ENCODE measurements around the gene PCDH9.

The PCDH9 gene

DNA sequence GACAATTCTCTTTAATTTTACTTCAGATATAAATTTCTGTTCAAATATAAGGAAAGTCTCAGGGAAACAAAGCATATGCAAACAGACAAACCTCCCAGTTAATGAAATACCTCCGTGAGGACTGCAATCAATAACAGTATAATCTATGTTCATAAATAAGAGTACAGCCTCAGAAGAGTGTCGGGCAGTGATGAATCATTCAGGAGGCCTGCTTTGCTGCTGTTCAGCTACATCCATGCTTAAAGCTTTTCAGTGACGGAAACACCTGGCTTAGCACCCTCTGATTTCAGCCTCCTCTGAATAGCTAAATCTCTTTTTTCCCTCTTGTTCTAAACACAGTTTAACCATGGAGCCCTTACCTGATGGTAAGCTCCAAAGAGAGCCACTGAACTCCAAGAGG lies 69.0 kb downstream of the PCDH9 start:
- no peak for DNase-seq (ENCODE audit: low spot score)

DNA sequence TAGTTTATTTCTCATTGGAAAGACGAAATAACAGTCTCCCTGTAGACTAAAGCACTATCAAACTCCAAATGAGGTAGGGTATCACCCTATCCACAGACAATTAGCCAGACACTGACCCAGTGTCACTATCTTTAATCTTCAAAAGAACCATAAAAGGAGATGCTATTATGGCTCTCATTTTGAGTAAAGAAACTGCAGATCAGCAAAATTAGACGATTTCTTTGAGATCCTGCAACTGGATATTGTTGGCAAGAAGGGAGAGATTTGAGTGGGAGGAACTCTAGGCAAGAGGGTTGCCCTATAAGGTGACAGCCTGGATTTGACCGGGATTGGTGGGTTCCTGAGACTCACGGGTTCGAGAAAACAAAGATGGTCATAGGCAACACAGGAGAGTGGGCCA lies 71.2 kb downstream of the PCDH9 start:
- no peak for DNase-seq (ENCODE audit: low spot score)

DNA sequence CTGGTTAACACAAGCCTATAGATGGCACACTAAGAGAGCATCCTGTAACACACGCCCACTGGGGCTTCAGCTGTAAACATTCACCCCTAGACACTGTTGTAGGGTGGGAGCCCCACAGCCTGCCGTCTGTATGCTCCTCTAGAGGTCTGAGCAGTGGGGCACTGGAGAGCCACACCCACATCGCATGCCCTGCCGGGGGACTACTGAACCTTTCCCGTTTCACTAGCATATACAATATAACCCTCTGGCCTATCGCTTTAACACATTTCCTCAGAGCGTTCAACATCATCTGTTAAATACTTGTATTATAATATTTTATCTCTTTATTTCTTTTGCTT lies 73.4 kb downstream of the PCDH9 start:
- DNase-seq (ENCODE audit: low spot score), result no peak

DNA sequence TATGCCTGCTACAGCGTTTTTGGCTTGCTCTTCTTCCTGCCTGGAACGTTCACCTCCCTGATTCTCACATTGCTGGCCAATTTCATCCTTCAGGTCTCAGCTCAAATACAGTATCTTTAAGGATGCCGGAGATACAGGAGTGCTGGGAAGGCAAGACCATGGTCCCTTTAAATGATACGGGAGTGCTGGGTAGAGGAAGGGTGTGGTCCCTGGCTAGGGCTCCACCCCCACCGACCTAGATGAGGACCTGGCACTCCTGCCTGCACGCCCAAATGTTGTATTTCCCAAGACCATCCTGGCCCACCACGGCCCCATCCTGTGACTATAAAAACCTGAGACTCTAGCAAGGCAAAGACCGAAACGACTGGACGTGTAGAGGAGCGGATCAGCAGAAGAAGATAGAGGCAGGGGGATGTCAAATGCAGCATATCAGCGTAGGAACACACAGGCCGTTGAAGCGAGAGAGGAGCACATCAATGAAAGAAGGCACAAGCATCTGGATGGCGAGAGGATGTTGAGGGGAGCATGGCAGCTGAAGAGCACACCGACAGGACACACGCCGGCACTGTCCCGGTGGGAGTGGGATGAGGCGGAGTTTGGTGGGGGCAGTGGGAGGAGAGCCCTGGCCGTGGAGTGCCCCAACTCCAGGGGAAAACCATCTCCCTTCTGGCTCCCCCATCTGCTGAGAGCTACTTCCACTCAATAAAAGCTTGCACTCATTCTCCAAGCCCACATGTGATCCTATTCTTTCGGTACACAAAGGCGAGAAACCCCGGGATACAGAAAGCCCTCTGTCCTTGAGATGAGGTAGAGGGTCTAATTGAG lies 74.0 kb downstream of the PCDH9 start:
- DNase-seq (ENCODE audit: low spot score), result no peak

DNA sequence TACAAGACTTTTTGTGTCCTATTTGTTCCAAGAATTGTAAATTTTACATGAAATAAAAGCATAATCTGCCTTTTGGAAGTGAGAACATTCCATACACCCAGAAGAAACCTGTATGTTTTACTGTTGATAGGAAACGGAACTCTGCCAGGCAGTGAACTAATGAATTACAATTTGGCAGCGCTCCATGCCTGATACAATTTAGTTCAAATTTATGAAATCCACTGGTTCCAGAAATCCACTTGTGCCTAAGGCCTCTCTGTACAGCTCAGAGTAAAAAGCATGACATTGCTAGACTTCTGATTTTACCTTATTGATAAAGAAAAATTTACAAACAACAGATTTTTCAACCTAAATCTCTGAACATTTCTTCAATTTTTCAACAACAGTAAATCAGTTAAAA lies 78.1 kb downstream of the PCDH9 start:
- DNase-seq (ENCODE audit: low spot score), result no peak

DNA sequence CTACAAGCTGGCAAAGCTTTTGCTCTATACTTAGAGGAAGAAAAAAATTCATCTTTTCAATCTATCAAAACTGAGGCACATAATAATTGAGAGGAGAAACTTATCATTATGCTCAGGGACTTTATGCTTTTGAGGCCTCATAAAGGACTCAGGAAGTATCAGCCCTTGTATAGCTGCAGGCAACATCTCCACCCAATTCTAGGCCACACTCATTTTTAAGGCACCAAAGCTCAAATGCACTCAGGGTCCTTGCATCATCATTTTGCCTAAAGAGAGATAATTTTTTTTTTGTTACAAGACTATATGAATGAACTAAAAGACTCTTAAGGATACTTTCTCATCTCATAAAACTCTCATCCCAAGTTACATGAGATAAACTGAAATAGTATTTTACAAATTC lies 78.5 kb downstream of the PCDH9 start:
- no peak for DNase-seq (ENCODE audit: low spot score)

DNA sequence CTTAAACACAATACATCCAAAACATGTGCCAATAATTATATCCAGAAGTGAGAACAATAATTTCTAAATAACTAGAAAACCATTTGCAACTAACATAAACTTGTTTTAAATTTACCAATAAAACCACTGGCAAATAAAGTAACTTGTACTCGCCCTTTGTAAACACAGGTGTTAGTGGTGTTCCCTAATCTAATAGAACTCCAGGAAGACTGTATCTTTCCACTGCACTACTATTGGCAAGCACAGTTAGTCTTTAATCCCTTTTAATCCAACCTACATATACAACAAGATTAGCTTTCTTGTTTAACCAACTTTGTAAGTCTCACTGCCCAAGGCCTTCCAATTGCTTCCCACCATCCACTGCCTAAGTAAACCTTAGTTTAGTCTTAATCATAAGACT lies 79.5 kb downstream of the PCDH9 start:
- DNase-seq (ENCODE audit: low spot score), result no peak

DNA sequence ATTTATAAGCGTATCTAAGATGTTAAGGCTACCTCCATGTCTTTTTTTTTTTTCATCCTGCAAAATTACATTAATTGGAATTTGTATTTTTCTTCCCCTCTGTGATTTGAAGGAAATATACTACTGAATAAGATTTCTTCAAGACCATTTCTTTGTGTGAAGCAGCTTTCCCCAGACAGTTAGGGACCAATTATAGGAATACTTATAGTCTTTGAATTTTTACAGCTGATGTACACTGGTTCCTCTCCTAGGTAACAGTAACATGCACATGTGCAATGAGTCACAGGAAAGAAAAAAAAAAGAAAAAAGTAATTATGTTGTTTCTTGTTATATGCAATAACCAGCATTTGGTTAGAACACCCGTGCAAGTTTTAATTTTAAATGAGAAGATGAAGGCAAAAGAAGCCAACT lies 82.0 kb downstream of the PCDH9 start:
- no peak for DNase-seq (ENCODE audit: low spot score)

DNA sequence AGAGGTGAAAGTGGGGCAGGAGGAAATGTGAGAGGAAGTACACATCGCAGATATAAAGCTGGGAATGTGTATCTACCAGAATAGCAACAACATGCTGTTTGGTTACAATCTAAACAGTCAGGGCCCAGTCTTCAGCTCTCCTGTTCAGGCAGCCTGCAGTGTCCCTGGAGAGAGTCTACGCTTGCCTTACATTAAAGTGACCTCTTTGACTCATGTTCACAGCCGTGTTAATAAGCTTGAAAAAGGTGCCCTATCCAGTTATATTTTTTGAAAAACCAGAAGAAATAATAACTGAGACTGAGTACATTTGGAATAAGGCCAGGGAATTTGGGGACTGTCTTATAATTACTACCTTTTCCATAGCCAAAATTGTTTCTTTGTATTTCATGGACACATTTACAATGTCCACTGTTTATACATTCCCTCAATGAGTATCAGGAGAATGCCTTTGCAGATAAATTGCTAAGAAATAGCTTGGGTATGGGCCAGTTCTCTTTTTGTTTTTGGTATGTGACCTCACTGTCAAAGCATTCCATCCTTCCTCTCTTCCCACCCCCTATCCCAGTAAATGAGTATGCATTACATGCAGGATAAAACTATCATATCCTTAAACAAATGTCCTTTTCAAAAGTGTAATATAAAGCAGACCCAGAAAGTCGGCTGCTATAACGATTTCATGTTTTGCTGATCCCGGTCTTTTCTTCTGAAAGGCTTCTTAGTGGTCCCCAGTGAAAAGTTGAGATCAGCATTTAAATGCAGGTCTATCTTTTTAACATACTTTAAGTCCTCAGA lies 82.6 kb downstream of the PCDH9 start:
- DNase-seq (ENCODE audit: low spot score), result no peak

DNA sequence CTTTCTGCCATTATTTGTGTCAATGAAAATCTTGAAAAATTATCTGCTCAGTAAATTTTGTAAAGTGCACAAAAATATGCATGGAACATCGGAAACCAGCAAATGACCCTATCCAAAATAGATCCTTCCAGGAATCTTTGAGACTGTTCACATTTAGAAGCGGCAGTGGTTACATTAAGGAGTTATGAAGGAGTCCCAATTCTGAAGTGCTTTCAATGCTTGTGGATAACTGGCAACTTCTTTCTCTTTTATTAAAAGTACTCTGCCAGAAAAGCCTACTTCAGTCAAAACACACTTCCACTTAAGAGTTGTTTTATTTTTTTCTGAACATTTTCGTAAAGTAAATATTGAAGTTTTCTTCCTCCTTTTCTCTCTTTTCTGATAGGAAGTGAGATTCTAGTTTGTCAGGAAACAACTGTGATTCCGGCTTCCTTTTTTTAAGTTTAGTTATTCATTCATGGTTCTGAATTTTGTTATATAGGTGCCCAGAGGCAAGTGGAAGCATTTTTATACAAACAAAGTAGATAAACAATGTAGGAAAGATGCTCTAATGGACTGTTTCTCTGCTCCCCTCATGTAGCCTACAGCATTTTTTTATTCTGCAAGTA lies 83.5 kb downstream of the PCDH9 start:
- no peak for DNase-seq (ENCODE audit: low spot score)

DNA sequence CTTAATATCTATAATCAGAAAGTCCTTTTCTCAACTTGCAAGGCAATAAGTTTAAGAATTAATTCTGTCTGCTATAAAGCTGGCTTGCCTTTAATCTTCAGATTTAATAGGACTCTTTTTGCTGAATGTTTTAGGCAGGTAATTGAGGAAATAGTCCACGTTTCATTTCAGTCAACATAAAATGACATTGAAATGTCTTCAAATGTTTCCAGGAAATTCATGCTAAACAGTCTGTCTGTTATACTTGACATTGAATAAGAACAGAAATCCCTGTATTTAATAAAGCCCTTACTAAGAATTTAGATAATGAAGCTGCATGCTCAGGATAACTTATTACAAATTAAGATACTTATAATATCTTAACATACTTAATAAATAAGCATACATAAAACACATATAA lies 84.2 kb downstream of the PCDH9 start:
- DNase-seq (ENCODE audit: low spot score), result no peak

DNA sequence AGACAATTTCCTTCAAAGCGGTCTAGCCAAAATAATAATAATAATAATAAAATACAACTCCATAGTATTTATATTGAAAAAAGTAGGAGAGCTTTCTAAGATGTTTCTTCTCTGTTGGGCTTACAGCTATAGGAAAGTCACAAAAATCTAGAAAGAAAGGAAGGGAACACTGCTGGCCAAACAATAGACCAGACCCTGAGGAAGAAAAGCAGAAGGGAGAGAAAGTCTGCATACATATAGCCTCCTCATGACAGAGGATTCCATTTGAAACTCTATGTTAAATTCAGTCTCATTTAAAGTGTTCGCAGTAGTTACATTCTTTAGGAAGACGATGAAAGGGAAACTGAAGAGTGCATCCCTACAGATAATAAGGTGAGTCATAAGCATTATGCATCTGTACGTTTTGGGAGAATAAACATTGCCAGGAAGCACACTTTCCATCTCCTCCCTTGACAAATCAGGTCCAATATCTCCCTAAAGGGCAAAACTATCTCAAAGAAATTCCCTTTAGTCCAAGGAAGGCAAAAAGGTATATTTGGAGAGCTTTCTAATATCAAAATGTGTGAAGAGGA lies 86.5 kb downstream of the PCDH9 start:
- DNase-seq (ENCODE audit: low spot score), result no peak

DNA sequence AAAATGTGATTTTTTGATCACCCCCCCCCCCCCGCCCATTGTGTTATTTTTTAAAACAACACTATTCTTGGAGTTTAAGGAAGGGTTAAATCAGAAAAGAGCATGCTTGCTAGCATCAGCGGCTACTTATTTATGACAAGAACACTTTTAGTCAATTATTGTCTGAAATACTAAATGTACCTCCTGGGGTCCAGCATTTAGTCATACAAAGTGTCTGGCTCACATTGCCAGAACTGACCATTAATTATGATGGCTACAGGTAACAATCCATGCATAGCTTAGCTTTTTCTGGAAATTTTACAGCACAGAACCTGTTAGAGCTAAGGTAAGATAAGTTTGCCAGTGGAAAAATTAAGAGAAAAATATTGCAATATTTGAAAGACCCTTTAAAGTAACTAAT lies 90.1 kb downstream of the PCDH9 start:
- no peak for DNase-seq (ENCODE audit: low spot score)

DNA sequence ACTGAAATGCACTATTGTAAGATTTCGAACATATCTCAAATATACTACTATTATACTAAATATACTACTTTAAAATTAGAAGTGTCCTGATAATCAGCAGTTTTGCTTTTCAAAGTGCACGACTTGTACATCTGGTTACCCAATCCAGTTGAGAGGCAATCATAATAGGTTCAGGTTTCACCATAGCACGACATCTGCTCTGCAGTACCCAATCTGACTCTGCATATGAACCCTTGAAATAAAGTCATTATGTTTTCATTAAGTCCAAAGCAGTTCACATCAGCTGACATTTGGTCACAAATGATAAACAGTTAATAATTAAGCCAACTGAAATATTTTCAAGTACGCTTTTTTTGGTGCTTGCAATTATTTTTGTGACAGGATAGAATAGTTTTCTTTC lies 90.6 kb downstream of the PCDH9 start:
- peak; percentile 4 for DNase-seq (ENCODE audit: low spot score)

DNA sequence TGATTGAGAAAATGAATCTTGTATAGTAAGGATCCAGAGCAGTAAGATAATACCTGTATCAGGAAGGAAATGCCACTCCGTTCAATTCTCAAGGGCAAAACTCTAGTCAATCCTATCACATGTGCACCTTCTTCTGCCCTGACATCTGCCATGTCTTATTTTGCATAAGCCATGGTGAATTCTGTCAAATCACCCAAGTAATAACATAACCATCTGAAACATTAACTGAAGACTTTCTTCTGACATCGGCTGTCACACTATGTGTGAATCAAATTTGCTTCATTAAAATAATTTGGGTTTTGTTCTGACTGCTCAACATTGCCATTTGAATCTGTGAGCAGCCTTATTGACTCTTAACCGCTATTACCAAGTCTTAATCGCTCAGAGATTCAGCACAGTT lies 91.2 kb downstream of the PCDH9 start:
- no peak for DNase-seq (ENCODE audit: low spot score)

DNA sequence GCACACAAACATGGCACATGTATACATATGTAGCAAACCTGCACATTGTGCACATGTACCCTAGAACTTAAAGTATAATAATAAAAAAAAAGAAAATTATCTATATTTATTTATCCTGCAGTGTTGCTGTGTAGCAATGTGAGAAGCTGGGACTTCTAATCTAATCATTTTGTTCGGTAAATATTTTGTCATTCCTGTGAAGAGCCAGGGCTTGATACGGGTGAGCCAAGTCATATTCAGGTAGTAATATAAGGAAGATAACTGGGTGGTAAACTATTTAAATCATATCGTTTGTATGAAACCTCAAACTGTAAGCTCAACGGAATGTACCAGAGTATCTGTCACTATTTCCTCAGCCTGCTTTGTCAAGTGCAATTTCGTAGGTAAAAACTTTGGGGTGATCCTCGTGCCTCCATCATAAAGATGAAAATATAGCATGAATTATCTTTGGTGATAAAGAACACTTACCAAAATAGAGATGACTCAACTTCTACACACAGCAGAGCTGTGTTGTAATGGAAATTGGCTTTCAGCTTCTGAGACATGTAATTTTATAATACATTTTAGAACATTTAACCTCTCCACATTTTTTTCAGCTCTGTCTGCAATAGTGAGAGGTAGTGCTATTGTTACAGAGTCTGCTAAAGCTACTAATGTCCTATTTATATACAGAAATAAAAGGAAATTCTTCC lies 92.9 kb downstream of the PCDH9 start:
- no peak for DNase-seq (ENCODE audit: low spot score)

DNA sequence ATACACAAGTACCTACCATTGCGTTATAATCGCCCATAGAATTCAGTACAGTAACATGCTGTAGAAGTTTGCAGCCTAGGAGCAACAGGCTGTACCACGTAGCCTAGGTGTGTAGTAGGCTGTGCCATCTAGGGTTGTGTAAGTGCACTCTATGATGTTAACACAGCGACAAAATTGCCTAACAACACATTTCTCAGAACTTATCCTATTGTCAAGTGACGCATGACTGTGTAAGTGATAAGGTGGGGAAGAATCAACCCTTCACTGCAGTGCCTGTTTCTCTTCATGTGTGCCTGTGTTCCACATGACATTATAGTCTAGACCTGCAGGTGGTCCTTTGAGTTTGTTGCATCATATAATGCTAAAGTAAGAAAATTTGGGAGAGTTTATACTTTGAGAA lies 94.0 kb downstream of the PCDH9 start:
- DNase-seq (ENCODE audit: low spot score), result no peak

DNA sequence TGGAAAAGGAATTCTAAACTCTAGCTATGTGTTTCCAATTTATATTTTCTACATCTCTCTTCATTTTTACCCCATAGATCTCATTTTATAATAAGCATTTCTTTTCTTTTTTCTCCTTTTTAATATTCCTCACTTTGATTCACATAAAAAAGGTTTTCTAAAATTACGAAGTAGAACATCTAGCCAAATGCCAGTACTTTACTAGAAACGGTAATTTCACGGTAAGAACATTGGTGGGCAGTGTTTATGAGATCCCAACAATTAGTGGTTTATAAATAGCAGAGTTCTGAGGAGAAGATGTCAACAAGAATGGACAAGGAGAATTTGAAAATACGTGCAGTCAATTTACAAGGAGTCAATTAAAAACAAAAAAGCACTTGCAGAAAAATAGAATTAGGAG lies 94.8 kb downstream of the PCDH9 start:
- no peak for DNase-seq (ENCODE audit: low spot score)

DNA sequence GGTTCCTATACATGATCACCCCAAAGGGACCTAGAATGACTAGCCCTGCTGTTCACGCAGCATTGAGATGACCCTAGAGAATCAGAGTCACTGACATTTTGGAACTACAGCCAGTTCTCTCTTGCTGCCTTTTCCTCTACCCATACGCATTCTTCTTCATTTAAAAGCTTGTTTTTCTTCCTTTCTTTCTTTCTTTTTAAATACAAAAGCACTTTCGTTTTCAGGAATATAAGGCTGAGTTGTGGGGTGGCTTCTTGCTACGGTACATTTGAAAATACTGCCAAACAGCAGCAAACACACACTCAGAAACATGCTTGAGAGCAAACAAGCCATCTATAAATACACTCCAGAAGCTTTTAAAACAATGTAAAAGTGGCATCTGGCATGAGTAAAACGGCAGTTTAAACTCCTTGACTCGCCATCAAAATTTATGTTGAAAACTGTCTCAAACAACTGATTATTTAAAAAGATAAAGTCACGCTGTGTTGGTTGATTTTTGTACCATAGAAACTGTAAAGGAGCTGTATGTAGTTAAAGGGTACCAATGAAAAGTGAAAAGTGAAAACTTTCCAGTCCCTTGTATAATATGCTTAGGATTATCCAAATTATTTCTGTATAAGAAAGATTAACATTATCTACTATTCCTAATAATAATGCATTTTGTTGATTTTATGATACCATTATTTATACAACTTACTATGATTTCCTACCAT lies 95.6 kb downstream of the PCDH9 start:
- DNase-seq (ENCODE audit: low spot score), result no peak

DNA sequence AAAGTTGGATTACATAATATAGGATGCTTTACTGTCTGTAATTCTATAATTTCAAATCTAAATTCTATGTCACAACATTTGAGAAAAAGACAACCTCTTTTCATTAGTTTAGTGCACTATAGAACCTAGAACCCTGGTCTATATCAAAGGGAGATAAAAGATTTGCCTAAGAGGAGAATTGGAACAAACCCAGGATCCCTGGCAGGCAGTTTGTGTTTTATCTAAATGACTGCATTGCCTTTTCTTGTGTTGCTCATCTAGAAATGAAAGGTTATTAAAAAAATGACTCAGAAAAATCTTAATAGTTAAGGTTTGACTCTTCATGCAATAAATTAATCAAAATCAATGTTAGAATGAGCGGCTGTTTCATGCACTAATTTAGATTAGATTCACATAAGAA lies 96.7 kb downstream of the PCDH9 start:
- DNase-seq (ENCODE audit: low spot score), result no peak

DNA sequence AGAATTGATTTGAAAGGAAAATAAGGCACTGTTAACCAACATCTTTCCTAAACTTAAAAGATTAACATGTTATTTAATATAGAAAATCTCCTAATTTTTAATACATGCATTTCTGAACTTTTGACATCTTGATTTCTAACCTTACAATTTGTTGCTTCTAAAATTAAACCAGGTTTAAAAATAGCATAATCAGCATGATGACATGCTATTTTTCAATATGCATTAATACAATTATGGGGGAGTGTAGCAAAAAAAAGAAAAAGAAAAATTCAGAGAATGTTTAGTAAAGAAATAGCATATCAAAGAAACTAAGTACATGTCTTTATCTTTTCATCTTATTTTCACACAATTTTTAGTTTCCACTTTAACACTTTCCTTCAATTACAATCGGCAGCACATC lies 98.7 kb downstream of the PCDH9 start:
- DNase-seq (ENCODE audit: low spot score), result no peak

All from SK-N-DZ (cell line).